ENCODE data around the gene SLC22A7. TPM values are rescaled to one million over a fixed set of nuclear protein-coding genes. Genes with fewer than 3 reads are reported as not detected.
A peak's percentile ranks its signal among the peaks of the same experiment; 100 is the strongest.

The SLC22A7 gene
- total RNA-seq, 1 donor from 2014 or later = not detected

DNA sequence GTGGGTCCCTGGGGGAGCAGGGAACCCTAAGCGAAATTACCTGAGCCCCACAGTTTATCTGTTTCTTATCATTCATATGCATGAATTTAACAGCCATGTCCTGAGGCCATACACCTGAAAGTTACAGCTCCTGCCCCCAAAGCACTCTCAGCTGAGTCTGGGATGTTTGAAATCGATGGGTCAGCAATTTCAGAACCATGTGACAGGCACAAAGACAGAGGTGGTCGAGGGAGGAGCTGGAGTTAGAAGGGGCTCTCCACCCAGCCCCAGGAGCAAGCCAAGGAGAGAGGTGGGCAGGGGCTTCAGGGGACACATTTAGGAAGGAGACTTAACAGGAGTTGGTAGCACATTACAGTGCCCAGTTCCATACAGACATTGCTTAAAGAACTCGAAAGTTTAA is 39.9 kb upstream of the SLC22A7 start:
- no peak for DNase-seq (ENCODE audit: low spot score)
- Histone ChIP-seq H3K27me3 (no peaks in the 10 kb centered on the region), H3K4me1 (no peaks in the 10 kb centered on the region), H3K27ac (no peak overlapping the region), H3F3A (ENCODE audit: low read depth) (peaks cover 5% of the 10 kb centered on the region), H4K20me1 (ENCODE audit: low read depth) (no peaks in the 10 kb centered on the region), H3K36me3 (no peaks in the 10 kb centered on the region), H2AFZ (replicated peaks) (no peak overlapping the region), H3K4me3 (no peak overlapping the region), H3K79me2 (ENCODE audit: low read depth) (no peaks in the 10 kb centered on the region), H3K4me2 (no peak overlapping the region), H3K9me3 (ENCODE audit: low read depth) (no peaks in the 10 kb centered on the region), H3K9ac (no peak overlapping the region)
- Mint-ChIP-seq H3K4me3 (no peak overlapping the region), H3K27me3 (ENCODE audit: insufficient read depth, low read depth) (peaks cover 5% of the 10 kb centered on the region), H3K9me3 (no peaks in the 10 kb centered on the region), H3K4me1 (peaks cover 4% of the 10 kb centered on the region), H3K27ac (no peak overlapping the region), H3K36me3 (no peaks in the 10 kb centered on the region)
- TF ChIP-seq EZH2 (IDR thresholded peaks at IDR 0.05) = no peak

DNA sequence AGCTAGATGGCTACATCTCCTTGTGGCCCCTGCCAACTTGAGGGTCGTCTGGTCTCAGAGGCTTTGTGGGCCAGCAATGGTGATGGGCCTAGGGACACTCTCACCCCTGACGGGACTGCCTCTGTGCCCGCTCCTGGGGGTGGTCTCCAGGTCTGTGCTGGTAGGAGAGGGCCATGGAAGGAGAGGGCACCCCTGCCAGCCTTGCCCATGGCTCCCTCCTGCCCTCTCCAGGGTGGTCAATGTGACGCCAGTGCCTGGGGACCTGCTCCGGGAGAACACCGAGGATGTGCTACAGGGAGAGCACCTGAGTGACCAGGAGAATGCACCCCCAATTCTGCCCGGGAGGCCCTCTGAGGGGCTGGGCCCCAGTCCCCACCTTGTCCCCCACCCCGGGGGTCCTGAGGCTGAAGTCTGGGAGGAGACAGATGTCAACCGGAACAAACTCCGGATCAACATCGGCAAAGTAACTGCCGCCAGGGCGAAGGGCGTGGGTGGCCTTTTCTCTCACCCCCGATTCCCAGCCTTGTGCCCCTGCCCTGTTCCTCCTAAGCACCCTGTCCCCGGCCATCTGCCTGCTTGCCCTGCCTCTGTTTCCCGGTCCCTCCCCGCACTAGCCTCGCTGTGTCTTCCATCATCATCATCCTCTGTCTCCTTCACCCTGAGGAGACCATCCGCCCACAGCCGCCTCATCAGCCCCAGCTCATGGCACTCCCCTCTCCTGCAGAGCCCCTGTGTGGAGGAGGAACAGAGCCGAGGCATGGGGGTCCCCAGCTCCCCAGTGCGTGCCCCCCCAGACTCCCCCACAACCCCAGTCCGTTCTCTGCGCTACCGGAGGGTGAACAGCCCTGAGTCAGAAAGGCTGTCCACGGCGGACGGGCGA is 39.0 kb upstream of the SLC22A7 start:
- peaks cover 5% of the 10 kb centered on the region for H3K27me3 Mint-ChIP-seq (ENCODE audit: insufficient read depth, low read depth)
- H2AFZ ChIP-seq (replicated peaks) = no peak overlapping the region
- H3K4me3 Mint-ChIP-seq = no peak overlapping the region
- TF ChIP-seq EZH2phosphoT487 (IDR thresholded peaks at IDR 0.05) = no peak
- TF ChIP-seq, protein P1, sequence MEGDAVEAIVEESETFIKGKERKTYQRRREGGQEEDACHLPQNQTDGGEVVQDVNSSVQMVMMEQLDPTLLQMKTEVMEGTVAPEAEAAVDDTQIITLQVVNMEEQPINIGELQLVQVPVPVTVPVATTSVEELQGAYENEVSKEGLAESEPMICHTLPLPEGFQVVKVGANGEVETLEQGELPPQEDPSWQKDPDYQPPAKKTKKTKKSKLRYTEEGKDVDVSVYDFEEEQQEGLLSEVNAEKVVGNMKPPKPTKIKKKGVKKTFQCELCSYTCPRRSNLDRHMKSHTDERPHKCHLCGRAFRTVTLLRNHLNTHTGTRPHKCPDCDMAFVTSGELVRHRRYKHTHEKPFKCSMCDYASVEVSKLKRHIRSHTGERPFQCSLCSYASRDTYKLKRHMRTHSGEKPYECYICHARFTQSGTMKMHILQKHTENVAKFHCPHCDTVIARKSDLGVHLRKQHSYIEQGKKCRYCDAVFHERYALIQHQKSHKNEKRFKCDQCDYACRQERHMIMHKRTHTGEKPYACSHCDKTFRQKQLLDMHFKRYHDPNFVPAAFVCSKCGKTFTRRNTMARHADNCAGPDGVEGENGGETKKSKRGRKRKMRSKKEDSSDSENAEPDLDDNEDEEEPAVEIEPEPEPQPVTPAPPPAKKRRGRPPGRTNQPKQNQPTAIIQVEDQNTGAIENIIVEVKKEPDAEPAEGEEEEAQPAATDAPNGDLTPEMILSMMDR (IDR thresholded peaks at IDR 0.05) = no peak
- TF ChIP-seq EZH2 (IDR thresholded peaks at IDR 0.05) = no peak
- H3K27me3 ChIP-seq = no peaks in the 10 kb centered on the region
- H3K4me3 ChIP-seq = no peak overlapping the region
- no peaks in the 10 kb centered on the region for H3K9me3 ChIP-seq (ENCODE audit: low read depth)
- H3K36me3 Mint-ChIP-seq = no peaks in the 10 kb centered on the region
- H4K20me1 ChIP-seq (ENCODE audit: low read depth) = no peaks in the 10 kb centered on the region
- H3K27ac ChIP-seq = no peak overlapping the region
- no peaks in the 10 kb centered on the region for H3K4me1 ChIP-seq
- H3K79me2 ChIP-seq (ENCODE audit: low read depth) = no peaks in the 10 kb centered on the region
- H3K27ac Mint-ChIP-seq = no peak overlapping the region
- no peaks in the 10 kb centered on the region for H3K9me3 Mint-ChIP-seq
- DNase-seq (ENCODE audit: low spot score) = no peak
- peaks cover 4% of the 10 kb centered on the region for H3K4me1 Mint-ChIP-seq
- peaks cover 5% of the 10 kb centered on the region for H3F3A ChIP-seq (ENCODE audit: low read depth)
- no peaks in the 10 kb centered on the region for H3K36me3 ChIP-seq
- no peak overlapping the region for H3K9ac ChIP-seq
- H3K4me2 ChIP-seq = no peak overlapping the region

DNA sequence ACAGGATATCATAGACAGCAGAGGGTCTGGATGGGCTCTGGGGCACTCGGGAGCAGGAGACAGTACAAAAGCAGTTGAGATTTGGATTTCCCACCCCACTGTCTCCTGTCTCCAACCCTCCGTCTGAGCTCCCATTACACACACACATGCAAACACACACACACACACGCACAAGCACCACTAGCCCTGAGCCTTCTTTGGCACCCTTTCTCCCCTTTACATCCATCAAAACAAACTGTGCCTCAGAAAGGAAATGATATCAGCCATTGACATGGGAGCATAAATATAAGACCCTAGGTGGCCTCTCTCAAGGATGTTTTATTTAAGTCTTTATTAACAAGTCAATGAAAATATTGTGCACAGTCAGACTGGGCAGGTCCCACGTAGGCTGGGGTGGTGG is 37.3 kb upstream of the SLC22A7 start:
- no peaks in the 10 kb centered on the region for H3K36me3 Mint-ChIP-seq
- peaks cover 4% of the 10 kb centered on the region for H3K4me1 Mint-ChIP-seq

More for the DNA sequence above, 37.3 kb upstream of the SLC22A7 start:
- H3K9me3 Mint-ChIP-seq = no peaks in the 10 kb centered on the region
- no peak for DNase-seq (ENCODE audit: low spot score)
- H3K4me3 Mint-ChIP-seq = peak overlapping the region; percentile 44
- H3K79me2 ChIP-seq (ENCODE audit: low read depth) = no peaks in the 10 kb centered on the region
- H3K27ac Mint-ChIP-seq = peak overlapping the region; percentile 85
- no peak overlapping the region for H3K4me2 ChIP-seq
- H3K4me3 ChIP-seq = no peak overlapping the region
- no peaks in the 10 kb centered on the region for H4K20me1 ChIP-seq (ENCODE audit: low read depth)
- H3K27ac ChIP-seq = no peak overlapping the region
- no peaks in the 10 kb centered on the region for H3K9me3 ChIP-seq (ENCODE audit: low read depth)
- no peak overlapping the region for H3K9ac ChIP-seq
- no peaks in the 10 kb centered on the region for H3K27me3 ChIP-seq
- peaks cover 5% of the 10 kb centered on the region for H3K27me3 Mint-ChIP-seq (ENCODE audit: insufficient read depth, low read depth)
- no peaks in the 10 kb centered on the region for H3K36me3 ChIP-seq
- no peaks in the 10 kb centered on the region for H3K4me1 ChIP-seq
- peaks cover 5% of the 10 kb centered on the region for H3F3A ChIP-seq (ENCODE audit: low read depth)
- no peak overlapping the region for H2AFZ ChIP-seq (replicated peaks)
- no peak for TF ChIP-seq EZH2phosphoT487 (IDR thresholded peaks at IDR 0.05)
- no peak for TF ChIP-seq EZH2 (IDR thresholded peaks at IDR 0.05)
- TF ChIP-seq, protein P1 (IDR thresholded peaks at IDR 0.05) = no peak

All from neural progenitor cell (in vitro differentiated cells).